ENCODE measurements around the gene CCDC184.
"Not testable (repeated sequence)": the region's sequence is repeated elsewhere in the genome, so short reads cannot be mapped to it uniquely, and the experiment has no call there.

The CCDC184 gene

GRCh38 chr12:48180424-48180823 lies 3.0 kb upstream of the CCDC184 start:
- FAIRE-seq, result no peak

- no peak for FAIRE-seq
Observed at GRCh38 chr12:48180857-48181495, 2.5 kb upstream of the CCDC184 start.

- no peak for FAIRE-seq
Observed at GRCh38 chr12:48182631-48183030, 813 bp upstream of the CCDC184 start.

- no peak for FAIRE-seq
Observed at GRCh38 chr12:48183876-48184548, 568 bp downstream of the CCDC184 start.

GRCh38 chr12:48184549-48184922 lies 1.1 kb downstream of the CCDC184 start:
- FAIRE-seq, result no peak

GRCh38 chr12:48185181-48185919 lies 1.9 kb downstream of the CCDC184 start:
- FAIRE-seq, result no peak

- FAIRE-seq, result no peak
Observed at GRCh38 chr12:48187916-48188695, 4.7 kb downstream of the CCDC184 start.

- FAIRE-seq, result peak; percentile 84
Observed at GRCh38 chr12:48189331-48190125, 6.1 kb downstream of the CCDC184 start.

- no peak for FAIRE-seq
Observed at GRCh38 chr12:48191096-48191495, 7.7 kb downstream of the CCDC184 start.

GRCh38 chr12:48192861-48193260 lies 9.4 kb downstream of the CCDC184 start:
- no peak for FAIRE-seq

GRCh38 chr12:48193623-48194022 lies 10.2 kb downstream of the CCDC184 start:
- FAIRE-seq, result no peak

- FAIRE-seq, result no peak
Observed at GRCh38 chr12:48194799-48195201, 11.4 kb downstream of the CCDC184 start.

- no peak for FAIRE-seq
Observed at GRCh38 chr12:48197549-48197970, 14.1 kb downstream of the CCDC184 start.

- no peak for FAIRE-seq
Observed at GRCh38 chr12:48197971-48198671, 14.7 kb downstream of the CCDC184 start.

- FAIRE-seq, result no peak
Observed at GRCh38 chr12:48198672-48198971, 15.2 kb downstream of the CCDC184 start.

GRCh38 chr12:48198985-48199384 lies 15.5 kb downstream of the CCDC184 start:
- FAIRE-seq, result no peak

GRCh38 chr12:48199774-48200221 lies 16.4 kb downstream of the CCDC184 start:
- no peak for FAIRE-seq

- FAIRE-seq, result no peak
Observed at GRCh38 chr12:48201091-48201490, 17.6 kb downstream of the CCDC184 start.

GRCh38 chr12:48201516-48201915 lies 18.1 kb downstream of the CCDC184 start:
- no peak for FAIRE-seq

GRCh38 chr12:48202766-48203165 lies 19.3 kb downstream of the CCDC184 start:
- FAIRE-seq, result no peak

- no peak for FAIRE-seq
Observed at GRCh38 chr12:48203192-48203591, 19.7 kb downstream of the CCDC184 start, which contains the start of gene OR10AD1. Gene OR10AD1, minus strand, starts transcription at chr12:48203292. Its CDS starts 0 bp downstream, at chr12:48203292.

- FAIRE-seq, result not testable (repeated sequence)
Observed at GRCh38 chr12:48209495-48209894, 26.1 kb downstream of the CCDC184 start.

Data from islet of Langerhans (tissue), 1 donor.